HepG2 (cell line): ENCODE measurements around the gene FKBP8. TPM values are rescaled to one million over a fixed set of nuclear protein-coding genes. Genes with fewer than 3 reads are reported as not detected.

ENCODE experiments used
- HHEX ChIP-seq: IDR thresholded peaks from 2 replicates; pipeline ENCODE4 v1.6.1; 2016; ENCODE audit warnings: control low read depth
- HMG20B ChIP-seq: conservative IDR thresholded peaks from 2 replicates; pipeline ENCODE4 v1.6.1; 2016; ENCODE audit warnings: missing genetic modification reagents, missing compliant biosample characterization
- HNRNPK ChIP-seq: fragments of 200-400 bp; formaldehyde crosslinking; IDR thresholded peaks from 2 replicates; pipeline ENCODE4 v1.6.1; 2018; ENCODE audit warnings: low read length, low read depth, moderate library complexity, mild to moderate bottlenecking; ENCODE audit not compliant: poor library complexity, severe bottlenecking
- KDM5A ChIP-seq: fragments of 200-600 bp; sonication (generic); IDR thresholded peaks from 2 replicates; pipeline ENCODE4 v1.7.0; 2018; ENCODE audit warnings: antibody characterized with exemption, mild to moderate bottlenecking, low read length, borderline replicate concordance
- MAFF ChIP-seq: IDR thresholded peaks from 2 replicates; pipeline ENCODE4 v1.6.1; 2011; ENCODE audit warnings: low read depth, low read length, improper control_type of control experiment
- MXD1 ChIP-seq: sonication (generic); formaldehyde crosslinking; IDR thresholded peaks from 2 replicates; pipeline ENCODE4 v1.4.0; 2020; ENCODE audit warnings: mild to moderate bottlenecking, missing genetic modification reagents
- RFX1 ChIP-seq: fragments of 450-650 bp; IDR thresholded peaks from 2 replicates; pipeline ENCODE4 v1.6.1; 2017
- SALL1 ChIP-seq: sonication (generic); formaldehyde crosslinking; IDR thresholded peaks from 2 replicates; pipeline ENCODE4 v1.8.0; 2022; ENCODE audit warnings: mild to moderate bottlenecking, missing genetic modification reagents
- SRSF9 ChIP-seq: fragments of 200-400 bp; formaldehyde crosslinking; IDR thresholded peaks from 2 replicates; pipeline ENCODE4 v1.6.1; 2018; ENCODE audit warnings: borderline replicate concordance, mild to moderate bottlenecking, low read depth, low read length; ENCODE audit not compliant: insufficient read depth, poor library complexity, severe bottlenecking
- TCF7L2 ChIP-seq: IDR thresholded peaks from 2 replicates; pipeline ENCODE4 v1.6.1; 2011; ENCODE audit warnings: mild to moderate bottlenecking, low read depth, low read length, moderate library complexity
- ZBTB33 ChIP-seq: sonication (generic); formaldehyde crosslinking; IDR thresholded peaks from 2 replicates; pipeline ENCODE4 v1.4.0; 2020; ENCODE audit warnings: missing genetic modification reagents
- ZNF225 ChIP-seq: sonication (generic); formaldehyde crosslinking; IDR thresholded peaks from 2 replicates; pipeline ENCODE4 v1.4.0; 2020; ENCODE audit warnings: mild to moderate bottlenecking, missing genetic modification reagents
- ZNF407 ChIP-seq: sonication (generic); formaldehyde crosslinking; IDR thresholded peaks from one replicate; pipeline ENCODE4 v1.5.1; 2020; ENCODE audit warnings: mild to moderate bottlenecking, missing genetic modification reagents; ENCODE audit errors: not compliant biosample characterization
- ZNF574 ChIP-seq: sonication (generic); formaldehyde crosslinking; IDR thresholded peaks from 2 replicates; pipeline ENCODE4 v1.4.0; 2020; ENCODE audit warnings: missing genetic modification reagents
- ZNF629 ChIP-seq: sonication (generic); formaldehyde crosslinking; conservative IDR thresholded peaks from 2 replicates; pipeline ENCODE4 v1.5.0; 2020; ENCODE audit warnings: missing genetic modification reagents
- ZNF737 ChIP-seq: sonication (generic); formaldehyde crosslinking; IDR thresholded peaks from 2 replicates; pipeline ENCODE4 v1.5.0; 2020; ENCODE audit warnings: missing genetic modification reagents, mild to moderate bottlenecking, borderline replicate concordance
- polyA plus RNA-seq, 8 experiments: library from polyadenylated mRNA; depleted of rRNA in 3 of 8; stranded (reverse) in 7 of 8; unstranded in 1 of 8; fragments of >200 nt; fragmentation: Illumina TruSeq in 4 of 8; extraction: Trizol in 4 of 8; gene quantifications; 2 replicates each; pipeline versions ENCODE4 v1.2.1 to v1.2.3, GENCODE V29; 2011 to 2016; ENCODE audit warnings: low read depth in 4 of 8, missing spikeins in 1 of 8, mixed read lengths in 1 of 8; ENCODE audit not compliant: insufficient read depth in 1 of 8
- total RNA-seq, 5 experiments: library from RNA; depleted of rRNA; stranded (reverse); fragments of >200 nt; fragmentation: Illumina TruSeq; extraction: Trizol; gene quantifications; 2 replicates each; pipeline ENCODE4 v1.2.3, GENCODE V29; 2016; ENCODE audit warnings: low read depth in 1 of 5

Gene FKBP8
- total and polyA plus RNA-seq, 2 of the 13 experiments (the other 11 are each of a cell fraction or from before 2014, with no cell fraction given): 81.7 to 93.9 TPM

GRCh38 chr19:18521692-18522123, 21.7 kb downstream of the FKBP8 start, which contains the start of gene ELL (continued):
- TF ChIP-seq ZNF407 (CRISPR knock-in tag) (no peak), ZNF225 (no peak; the same call in none of the 2 replicates), ZNF737 (CRISPR knock-in tag) (no peak), RFX1 (no peak), HNRNPK (no peak), TCF7L2 (no peak), ZNF629 (CRISPR knock-in tag) (no peak), HHEX (CRISPR knock-in tag) (no peak), MAFF (no peak), HMG20B (CRISPR knock-in tag) (no peak), SRSF9 (no peak), MXD1 (CRISPR knock-in tag) (peak; percentile 69; the same call in 1 of the 2 replicates), KDM5A (peak; percentile 33; the same call in 1 of the 2 replicates), ZNF574 (CRISPR knock-in tag) (peak; percentile 73), SALL1 (no peak; the same call in none of the 2 replicates), ZBTB33 (CRISPR knock-in tag) (0 out of 2 replicates have a peak, but pooled peaks have one; percentile 11)
